NCI-H1436 (cell line): ENCODE data around the gene PTPRJ.
"Not testable (repeated sequence)": the region's sequence is repeated elsewhere in the genome, so short reads cannot be mapped to it uniquely, and the experiment has no call there.

Source experiments
- DNase-seq: peaks from one replicate; lab custom pipeline; 2025; lab: John Stamatoyannopoulos, UW

The PTPRJ gene

DNA sequence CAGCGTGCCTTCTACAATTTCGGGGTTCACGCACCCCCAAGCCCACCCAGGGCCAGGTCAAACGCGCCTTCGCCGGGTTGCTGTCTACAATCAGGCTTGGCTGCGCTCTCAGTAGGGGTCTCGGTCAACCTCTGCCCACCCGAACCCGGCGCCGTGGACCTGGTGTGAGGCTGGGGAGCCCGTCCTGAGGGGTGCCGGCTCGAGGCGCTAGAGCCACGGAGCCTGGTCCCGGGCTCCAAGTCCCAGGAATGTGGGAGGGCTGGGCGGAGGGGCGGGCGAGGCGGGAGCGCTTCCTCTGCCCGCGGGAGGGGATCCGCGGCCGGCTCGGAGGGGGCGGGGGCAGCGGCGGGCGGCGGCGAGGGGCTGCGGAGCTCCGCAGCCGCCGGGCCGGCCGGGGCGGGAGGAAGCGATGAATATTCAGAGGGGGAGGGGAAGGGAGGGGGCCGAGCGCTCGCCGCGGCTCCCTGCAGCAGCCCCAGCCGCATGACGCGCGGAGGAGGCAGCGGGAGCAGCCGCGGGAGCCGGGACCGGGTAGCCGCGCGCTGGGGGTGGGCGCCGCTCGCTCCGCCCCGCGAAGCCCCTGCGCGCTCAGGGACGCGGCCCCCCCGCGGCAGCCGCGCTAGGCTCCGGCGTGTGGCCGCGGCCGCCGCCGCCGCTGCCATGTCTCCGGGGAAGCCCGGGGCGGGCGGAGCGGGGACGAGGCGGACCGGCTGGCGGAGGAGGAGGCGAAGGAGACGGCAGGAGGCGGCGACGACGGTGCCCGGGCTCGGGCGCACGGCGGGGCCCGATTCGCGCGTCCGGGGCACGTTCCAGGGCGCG, at the start of gene PTPRJ:
TSS of gene PTPRJ (plus strand) at position 472 of the 819 bp plus-strand sequence. CDS start 354 bp downstream, outside the sequence.
- DNase-seq, result peak; percentile 47

DNA sequence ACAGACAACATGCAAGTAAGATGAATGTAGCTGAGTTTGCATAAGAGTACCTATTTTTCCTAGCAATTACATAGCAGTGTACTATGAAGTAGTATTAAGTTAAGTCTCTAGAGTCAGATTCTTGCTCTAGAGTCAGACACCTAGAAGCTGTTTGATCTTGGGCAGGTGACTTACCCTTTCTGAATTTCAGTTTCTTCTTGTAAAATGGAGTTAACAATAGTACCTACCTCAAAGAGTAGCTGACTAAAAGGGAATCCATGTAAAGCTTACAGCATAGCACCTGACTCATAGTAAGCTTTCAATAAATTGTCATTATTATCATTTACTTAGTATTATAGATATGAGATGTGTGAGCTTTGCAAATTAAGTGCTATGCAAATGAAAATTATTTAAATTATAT, 47.8 kb upstream of the PTPRJ start:
- no peak for DNase-seq

DNA sequence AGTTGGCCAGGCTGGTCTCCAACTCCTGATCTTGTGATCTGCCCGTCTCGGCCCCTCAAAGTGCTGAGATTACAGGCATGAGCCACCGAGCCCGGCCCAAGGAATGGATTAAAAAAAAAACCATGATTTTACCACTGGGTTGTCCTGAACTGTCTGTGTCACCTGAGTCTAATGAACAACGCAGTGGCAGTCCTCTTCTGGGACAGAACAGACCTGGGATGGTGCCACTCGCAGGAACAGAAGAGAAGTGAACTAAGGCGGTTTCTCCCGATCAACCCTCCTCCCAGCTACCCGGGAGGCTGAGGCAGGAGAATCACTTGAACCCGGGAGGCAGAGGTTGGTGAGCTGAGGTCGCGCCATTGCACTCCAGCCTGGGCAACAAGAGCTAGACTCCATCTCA, 46.6 kb upstream of the PTPRJ start:
- not testable (repeated sequence) for DNase-seq

DNA sequence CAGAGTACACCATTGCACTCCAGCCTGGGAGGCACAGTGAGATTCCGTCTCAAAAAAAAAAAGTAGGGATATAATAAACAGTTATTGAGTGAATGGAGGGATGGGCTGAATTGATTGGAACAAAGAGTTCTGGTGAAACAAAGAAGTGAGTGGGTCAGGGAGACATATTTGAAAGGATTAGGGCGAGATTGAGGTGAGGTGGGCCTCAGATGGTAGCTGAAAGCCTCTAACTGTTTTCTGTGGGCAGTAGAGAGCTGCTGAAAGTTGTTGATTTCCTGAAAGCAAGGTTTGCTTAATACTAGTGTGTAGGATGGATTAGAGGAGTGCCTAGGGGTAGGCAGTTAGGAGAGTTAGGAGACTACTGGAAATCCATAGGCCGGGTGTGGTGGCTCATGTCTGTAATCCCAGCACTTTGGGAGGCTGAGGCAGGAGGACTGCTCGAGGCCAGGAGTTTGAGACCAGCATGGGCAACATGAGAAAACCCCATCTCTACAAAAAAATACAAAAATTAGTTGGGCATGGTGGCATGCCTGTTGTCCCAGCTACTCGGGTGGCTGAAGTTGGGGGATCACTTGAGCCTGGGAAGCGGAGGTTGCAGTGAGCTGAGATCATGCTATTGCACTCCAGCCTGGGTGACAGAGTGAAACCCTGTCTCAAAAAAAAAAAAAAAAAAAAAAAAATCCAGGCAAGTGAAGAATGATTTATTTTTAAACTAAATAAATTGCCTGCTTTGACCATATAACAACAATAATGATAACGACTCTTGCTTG, 41.4 kb upstream of the PTPRJ start:
- no peak for DNase-seq

DNA sequence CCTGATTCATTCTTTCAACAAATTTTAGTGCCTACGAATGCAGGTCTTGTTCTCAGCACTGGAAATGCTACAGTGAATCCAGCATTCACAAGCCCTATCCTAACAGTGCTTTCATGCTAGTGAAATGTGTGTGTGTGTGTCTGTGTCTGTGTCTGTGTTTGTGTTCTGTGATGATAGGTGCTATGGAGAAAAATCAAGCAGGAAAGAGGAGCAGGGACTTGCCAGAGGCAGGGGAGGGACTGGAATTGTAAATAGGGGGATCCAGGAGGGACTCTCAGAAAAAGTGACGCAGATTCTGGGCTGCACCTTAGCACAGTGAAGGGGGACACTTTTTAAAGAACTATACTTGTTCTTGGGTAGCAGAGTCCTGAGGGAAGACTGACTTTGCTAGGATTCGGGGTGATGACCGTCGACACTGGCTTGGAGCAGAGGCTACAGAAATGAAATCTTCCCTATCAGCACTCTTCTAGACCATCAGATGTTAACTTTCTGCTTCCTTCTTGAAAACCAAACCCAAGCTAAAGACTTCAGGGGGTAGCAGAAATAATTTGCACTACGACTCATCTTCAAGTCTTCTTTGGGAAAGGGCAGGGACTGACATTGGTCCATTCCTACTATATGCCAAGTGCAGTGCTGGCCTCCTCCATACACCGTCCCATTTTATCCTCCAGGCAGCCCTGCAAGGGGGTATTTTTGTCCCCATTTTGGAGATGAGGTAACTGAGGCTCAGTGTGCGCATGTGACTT, 39.3 kb upstream of the PTPRJ start:
- DNase-seq, result no peak

DNA sequence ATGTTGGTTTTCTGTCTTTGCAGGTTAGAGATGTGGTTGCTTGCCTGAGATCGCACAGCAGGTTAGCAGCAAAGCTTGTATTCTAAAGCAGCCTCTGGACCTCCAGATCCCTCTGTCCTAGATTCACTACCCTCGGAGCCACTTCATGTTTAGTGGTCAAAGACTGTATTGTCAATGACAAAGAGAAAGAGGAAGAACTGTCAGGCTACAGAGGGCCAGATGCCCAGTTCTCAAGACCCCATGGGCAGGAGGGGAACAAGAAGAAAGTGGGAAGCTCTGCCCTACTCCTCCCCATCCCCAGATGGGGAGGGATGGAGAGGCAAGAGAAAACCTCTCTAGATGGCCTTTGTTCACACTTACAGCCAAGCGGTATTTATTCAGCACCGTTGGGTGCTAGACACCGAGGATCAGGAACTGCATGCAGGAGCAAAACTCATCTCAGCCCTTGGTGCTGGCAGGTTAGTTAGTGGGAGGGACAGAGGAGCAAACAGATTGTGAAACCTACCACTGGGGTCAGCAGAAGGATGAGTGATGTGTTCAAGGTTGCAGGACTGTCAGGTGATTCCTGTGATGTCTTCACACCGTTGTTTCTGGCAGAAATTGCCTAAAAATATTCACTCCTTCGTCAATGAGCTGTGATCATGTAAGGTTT, 38.3 kb upstream of the PTPRJ start:
- DNase-seq, result no peak

DNA sequence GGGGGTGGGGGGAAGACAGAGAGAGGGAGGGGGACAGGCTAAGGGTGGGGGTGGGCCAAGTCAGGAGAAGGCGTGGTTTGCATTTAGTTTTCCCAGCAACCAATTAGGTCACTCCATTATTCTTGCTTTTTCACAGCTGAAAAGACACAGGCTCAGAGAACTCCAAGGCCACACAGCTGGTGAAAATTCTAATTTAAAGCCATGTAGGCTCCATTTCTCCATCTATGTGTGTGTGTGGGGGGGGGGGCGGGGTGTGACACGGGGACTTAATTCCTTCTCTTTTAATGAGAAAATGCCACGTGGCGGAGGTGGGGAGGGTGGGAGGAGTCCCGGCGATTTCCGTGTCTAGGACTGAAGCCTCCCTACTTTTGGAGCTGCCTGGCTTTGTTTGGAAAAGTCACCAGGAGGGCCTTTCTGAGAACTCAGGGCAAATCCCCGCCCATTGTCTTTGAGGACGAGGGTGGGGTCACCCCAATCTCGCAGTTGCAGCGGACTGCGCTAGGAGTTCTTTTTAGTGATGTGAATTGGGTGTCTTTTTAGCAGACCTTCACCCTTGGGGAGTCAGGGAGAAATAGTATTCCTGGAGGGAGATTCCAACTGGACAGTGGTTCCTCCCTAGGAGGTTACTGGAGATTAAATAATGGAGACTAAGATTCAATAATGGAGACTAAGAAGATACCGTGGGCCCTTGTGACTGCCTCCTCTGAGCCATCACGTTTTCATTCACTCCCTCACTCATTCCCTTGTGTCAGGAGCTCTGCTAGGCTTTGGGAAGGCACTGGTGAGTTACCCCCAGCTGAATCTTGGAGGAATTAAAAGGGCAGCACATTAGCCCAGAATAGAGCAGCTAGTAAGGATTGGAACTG, 36.4 kb upstream of the PTPRJ start:
- no peak for DNase-seq

DNA sequence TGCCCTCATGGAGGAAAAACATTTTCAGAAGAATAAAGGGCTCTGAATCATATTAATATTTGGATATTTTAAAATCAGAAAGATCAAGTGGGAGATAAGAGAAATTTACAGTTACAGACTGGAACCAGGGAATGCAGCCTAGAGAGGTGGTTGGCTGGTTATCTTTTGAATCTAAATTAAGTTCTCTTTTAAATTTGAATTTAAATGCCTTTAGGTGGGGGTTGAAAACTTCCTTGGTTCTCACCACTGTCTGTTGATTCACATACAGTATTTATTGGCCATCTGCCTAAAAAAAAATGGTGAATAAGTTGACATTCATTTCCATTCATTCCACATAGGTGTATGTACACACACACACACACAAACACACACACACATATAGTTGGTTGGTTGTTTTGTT, 35.7 kb upstream of the PTPRJ start:
- no peak for DNase-seq

DNA sequence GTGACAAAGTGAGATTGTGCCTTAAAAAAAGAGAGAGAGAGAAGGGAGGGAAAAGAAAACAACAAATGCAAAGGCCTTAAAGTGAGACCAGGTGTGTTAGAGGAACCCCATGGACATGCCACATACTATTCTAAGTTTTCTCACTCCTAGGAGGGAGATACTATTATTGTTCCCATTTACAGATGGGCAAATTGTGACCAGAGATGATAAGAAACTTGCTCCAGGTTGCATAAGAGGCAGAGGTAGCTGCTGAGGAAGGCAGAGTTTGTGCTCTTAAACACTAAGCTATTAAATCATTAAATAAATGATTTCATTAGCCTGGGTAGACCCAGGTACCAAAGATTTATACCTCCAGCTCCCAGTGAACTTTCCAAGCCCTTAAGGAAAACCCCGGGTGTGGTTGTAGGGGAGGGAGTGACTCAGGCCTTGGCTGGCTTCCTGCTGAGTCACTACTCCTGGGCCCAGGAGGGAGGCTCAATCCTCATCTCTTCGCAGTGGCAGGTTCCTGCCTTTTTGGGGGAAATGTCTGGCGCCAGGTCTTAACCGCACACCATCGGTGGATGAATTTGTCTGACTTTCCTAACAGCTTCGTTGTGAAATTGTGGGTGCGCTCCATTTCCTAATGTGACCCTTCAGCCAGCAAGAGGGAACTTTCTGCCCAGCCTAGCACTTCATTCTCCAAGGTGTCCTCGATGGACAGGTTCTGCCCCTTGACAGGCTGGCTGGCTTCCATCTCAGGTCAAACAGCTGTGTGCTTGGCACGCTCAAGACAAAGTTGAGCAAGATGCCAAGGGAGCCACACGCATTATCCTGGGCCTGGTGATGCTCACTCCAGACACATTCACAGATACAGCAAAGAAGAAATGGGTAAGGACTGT, 33.4 kb upstream of the PTPRJ start:
- no peak for DNase-seq

DNA sequence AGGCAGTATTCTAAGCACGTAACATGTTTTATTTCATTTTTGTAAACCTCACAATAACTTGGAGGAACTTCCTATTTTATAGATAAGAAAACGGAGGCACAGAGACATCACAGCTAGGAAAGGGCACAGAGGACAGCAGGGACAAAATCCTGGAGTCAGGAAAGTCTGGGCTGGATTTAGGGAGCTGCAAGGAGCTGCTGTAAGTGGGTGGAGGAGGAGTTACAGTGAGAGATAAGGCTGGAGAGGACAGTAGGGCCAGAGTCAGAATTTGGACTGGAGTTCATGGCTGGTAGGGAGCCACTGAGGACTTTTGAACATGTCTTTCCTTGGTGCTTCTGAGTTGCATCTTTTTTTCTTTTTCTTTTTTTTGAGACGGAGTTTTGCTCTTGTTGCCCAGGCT, 32.2 kb upstream of the PTPRJ start:
- no peak for DNase-seq

DNA sequence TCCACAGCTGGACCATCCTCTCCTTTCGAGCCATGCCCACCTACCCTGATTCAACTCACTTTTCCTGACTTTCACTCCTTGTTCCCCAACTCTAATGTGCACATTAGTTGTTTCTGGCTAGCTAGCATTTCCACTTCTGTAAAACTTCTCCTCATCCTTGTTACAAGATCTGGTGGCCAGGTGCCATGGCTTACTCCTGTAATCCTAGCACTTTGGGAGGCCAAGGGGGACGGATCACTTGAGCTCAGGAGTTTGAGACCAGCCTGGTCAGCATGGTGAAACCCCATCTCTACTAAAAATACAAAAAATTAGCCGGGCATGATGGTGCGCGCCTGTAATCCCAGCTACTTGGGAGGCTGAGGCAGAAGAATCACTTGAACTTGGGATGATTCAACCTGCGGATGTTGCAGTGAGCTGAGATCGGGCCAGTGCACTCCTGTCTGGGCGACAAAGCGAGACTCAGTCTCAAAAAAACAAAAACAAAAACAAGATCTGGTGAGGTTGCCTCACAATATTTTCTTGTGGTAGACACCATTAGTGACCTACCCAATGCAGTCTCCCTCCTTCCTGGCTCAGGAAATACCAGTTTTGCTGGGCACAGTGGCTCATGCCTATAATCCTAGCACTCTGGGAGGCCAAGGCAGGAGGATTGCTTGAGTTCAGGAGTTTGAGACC, 31.2 kb upstream of the PTPRJ start:
- DNase-seq, result not testable (repeated sequence)

DNA sequence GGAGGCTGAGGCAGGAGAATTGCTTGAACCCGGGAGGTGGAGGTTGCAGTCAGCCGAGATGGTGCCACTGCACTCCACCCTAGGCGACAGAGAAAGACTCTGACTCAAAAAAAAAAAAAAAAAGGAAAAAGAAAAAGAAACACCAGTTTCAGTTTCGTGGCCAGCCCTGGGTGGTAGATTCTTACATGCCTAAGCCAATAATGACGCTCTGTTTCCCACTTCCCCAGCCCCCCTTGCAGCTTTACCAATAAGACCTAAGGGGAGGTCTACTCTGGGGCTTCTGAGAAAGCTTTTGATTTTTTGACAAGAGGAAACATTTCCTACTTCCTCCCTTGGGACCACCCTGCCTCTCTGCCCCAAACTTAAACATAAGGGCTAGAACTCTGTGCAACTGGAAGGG, 30.0 kb upstream of the PTPRJ start:
- DNase-seq, result no peak

DNA sequence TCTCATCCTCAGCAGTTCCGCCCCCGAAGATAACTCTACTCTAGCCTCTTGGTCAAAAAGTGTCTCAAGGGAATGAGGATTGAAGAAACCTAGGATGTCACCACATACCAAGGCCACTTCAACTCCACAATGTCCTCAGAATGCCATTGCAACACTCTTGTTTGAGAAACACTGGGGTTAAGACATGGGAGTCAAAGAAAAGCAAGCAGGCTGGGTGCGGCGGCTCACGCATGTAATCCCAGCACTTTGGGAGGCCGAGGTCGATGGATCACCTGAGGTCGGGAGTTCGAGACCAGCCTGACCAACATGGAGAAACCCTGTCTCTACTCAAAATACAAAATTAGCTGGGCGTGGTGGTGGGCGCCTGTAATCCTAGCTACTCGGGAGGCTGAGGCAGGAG, 28.9 kb upstream of the PTPRJ start:
- not testable (repeated sequence) for DNase-seq

DNA sequence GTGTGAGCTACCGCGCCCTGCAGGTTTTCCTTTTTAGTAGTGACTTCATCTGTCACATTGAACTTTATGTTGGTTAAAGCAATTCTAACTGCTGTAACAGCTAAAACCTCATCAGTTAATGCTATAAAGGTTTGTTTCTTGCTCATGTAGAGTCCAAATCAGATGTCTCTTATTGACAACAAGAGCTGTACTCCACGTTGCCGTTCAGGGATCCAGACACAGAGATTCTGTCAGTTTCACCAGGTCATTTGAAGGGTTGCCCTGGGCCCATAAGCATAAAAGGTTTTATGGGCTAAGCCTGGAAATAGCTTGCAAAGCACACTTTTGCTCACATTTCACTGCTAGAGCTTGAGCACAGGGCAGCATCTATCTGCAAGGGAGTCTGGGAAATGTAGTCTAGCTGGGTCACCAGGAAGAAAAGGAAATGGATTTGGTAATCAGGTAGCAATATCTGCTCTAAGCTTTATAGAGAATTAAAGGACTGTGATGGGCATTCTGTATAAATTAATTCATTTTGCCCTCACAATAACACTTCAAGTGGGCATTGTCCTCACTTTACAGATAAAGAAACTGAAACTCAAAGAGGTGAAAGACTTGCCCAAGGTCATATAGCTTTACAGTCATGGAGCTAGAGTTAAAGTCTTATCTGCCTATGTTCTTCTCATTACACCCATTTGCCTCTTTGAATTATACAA, 25.2 kb upstream of the PTPRJ start:
- no peak for DNase-seq

DNA sequence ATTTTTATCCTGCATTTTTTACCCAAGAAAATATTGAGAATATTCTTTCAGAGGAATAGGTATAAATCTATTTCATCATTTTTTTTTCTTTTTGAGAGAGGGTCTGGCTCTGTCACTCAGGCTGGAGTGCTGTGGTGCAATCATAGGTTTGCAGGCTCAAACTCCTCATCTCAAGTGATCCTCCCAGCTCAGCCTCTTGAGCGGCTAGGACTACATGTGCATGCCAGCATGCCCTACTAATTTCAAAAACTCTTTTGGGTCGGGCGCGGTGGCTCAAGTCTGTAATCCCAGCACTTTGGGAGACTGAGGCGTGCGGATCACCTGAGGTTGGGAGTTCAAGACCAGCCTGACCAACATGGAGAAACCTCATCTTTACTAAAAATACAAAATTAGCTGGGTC, 20.3 kb upstream of the PTPRJ start:
- DNase-seq, result no peak

DNA sequence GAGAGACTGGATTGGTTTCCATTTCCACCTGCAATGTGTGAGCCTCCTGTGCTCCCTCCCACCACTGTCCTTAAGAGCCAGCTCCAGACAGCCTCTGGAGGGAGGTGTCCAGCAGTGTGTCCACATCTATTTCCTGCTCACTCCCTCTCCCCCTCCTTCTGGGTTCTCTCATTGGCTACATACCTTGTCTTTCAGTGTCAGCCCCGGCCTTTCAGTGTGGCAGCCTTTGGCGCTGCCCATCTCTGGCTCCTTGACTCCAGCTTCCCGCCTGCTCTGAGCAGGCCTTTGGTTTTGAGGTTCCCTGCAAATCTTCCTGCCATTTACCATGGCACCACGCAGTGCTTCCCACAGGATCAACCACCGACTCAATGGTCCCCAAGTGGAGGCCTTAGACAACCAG, 19.0 kb upstream of the PTPRJ start:
- no peak for DNase-seq

DNA sequence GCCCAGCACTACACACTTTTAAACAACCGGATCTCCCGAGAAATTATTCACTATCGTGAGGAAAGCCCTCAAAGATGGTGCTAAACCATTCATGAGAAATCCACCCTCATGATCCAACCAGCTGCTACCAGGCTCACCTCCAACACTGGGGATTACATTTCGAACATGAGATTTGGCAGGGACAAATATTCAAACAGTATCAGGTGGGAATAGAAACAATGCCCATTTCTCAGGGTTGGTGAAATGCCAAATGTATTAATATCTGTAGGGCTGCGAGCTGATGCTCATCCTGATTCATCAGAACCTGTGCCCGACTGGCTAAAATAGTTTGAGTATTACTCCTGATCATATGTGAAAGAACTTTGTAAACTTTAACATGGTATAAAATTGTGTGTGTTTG, 15.8 kb upstream of the PTPRJ start:
- DNase-seq, result no peak

DNA sequence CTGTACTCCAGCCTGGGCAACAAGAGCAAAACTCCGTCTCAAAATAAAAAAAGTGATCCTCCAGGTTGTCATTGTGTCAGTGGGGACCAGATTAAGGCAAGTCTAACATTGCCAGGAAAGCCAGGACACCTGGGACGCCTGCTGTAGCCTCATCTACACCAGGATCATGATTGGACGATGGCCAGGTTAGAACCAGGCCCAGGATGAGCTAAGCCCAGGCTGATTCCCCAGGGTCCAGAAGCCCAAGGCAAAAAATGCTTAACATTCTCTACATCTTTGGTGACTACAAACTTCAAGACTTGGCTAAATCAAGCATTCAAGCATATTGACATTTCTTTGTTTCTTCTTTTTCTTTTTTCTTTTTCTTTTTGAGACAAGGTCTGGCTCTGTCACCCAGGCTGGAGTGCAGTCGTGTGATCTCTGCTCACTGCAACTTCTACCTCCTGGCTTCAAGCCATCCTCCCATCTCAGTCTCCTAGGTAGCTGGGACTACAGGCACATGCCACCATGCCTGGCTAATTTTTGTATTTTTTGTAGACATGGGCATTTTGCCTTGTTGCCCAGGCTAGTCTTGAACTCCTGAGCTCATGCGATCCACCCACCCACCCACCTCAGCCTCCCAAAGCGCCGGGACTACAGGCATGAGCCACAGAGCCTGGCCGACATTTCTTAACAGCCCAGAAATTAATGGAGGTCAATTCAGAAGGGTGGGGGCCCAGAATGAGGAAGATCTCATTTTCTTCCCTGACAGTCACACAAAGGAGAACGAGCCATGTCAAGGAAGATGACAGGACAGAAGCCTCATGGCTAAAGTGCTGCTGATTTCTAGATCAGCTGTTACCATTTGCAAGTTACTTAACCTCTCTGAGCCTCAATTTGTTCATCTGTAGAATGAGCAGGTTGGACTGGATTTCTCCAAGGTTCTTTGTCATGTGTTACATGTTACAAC, 12.5 kb upstream of the PTPRJ start:
- no peak for DNase-seq
